BJ (cell line): Measurements from ENCODE around the gene PHLPP1. TPM values are rescaled to one million over a fixed set of nuclear protein-coding genes. Genes with fewer than 3 reads are reported as not detected.
A peak's percentile ranks its signal among the peaks of the same experiment; 100 is the strongest.

Source experiments
- CTCF ChIA-PET: fragments of 350-600 bp; formaldehyde crosslinking; extraction: SDS; loops from one replicate; lab custom pipeline; 2021; ENCODE audit warnings: antibody characterized with exemption, inconsistent platforms; lab: Yijun Ruan, JAX
- POLR2A ChIA-PET: fragments of 300-600 bp; sonication (Branson Sonifier 250); formaldehyde crosslinking; extraction: SDS; loops from one replicate; lab custom pipeline; 2021; ENCODE audit warnings: antibody characterized with exemption; lab: Charles Lee
- DNase-seq: peaks from one replicate; pipeline ENCODE4 v3.0.0-alpha.2; 2011; ENCODE audit warnings: low read depth
- H3K27me3 ChIP-seq: 2 replicates; pipeline ENCODE4 v1.6.0; 2011; ENCODE audit warnings: low read length; ENCODE audit not compliant: control insufficient read depth, insufficient read depth
- H3K36me3 ChIP-seq: 2 replicates; pipeline ENCODE4 v1.5.1; 2011; ENCODE audit warnings: low read length; ENCODE audit not compliant: control insufficient read depth, insufficient read depth
- H3K4me3 ChIP-seq: 2 replicates; pipeline ENCODE4 v1.5.1; 2011; ENCODE audit warnings: low read depth, mild to moderate bottlenecking, control low read depth, low read length
- CTCF ChIP-seq: IDR thresholded peaks from 2 replicates; pipeline ENCODE4 v1.5.1; 2011; ENCODE audit warnings: low read depth, mild to moderate bottlenecking, control low read depth, inconsistent platforms, low read length, moderate library complexity; ENCODE audit not compliant: insufficient read depth
- polyA plus RNA-seq: library from polyadenylated mRNA; depleted of rRNA; stranded (reverse); fragments of >200 nt; gene quantifications from 2 replicates; pipeline ENCODE4 v1.2.3, GENCODE V29; 2011

The PHLPP1 gene
- polyA plus RNA-seq, 1 experiment, result 4.0 TPM

- Histone ChIP-seq H3K4me3 (no peak overlapping the region), H3K36me3 (no peaks in the 10 kb centered on the region), H3K27me3 (no peaks in the 10 kb centered on the region)
- ChIA-PET POLR2A (interaction anchor here (0.5 kb wide), 1 partner anchor 9 kb away, joined by 5 read pairs; no protein-coding TSS in a partner anchor), CTCF (interaction anchor here (0.7 kb wide), 1 partner anchor 162 kb away, joined by 3 read pairs; no protein-coding TSS in a partner anchor)
- DNase-seq, result no peak
- no peak for TF ChIP-seq CTCF
These were observed 69.6 kb downstream of the PHLPP1 start for GRCh38 chr18:62784966-62785413.

- ChIA-PET CTCF (no interaction called here), POLR2A (no interaction called here)
- TF ChIP-seq CTCF, result no peak
- no peaks in the 10 kb centered on the region for H3K36me3 ChIP-seq
- DNase-seq, result no peak
- H3K4me3 ChIP-seq, result no peak overlapping the region
- H3K27me3 ChIP-seq, result no peaks in the 10 kb centered on the region
These were observed 71.3 kb downstream of the PHLPP1 start for GRCh38 chr18:62786689-62787088.

- Histone ChIP-seq H3K4me3 (no peak overlapping the region), H3K36me3 (no peaks in the 10 kb centered on the region), H3K27me3 (no peaks in the 10 kb centered on the region)
- no peak for TF ChIP-seq CTCF
- CTCF ChIA-PET, result no interaction called here
- DNase-seq, result no peak
- POLR2A ChIA-PET, result no interaction called here
These were observed 72.8 kb downstream of the PHLPP1 start for GRCh38 chr18:62788111-62788510.

GRCh38 chr18:62788876-62789275 lies 73.5 kb downstream of the PHLPP1 start:
- H3K36me3 ChIP-seq, result no peaks in the 10 kb centered on the region
- DNase-seq, result no peak
- no peak overlapping the region for H3K4me3 ChIP-seq
- TF ChIP-seq CTCF, result no peak
- no peaks in the 10 kb centered on the region for H3K27me3 ChIP-seq
- POLR2A ChIA-PET, result no interaction called here
- CTCF ChIA-PET, result no interaction called here

GRCh38 chr18:62790871-62791772 lies 75.8 kb downstream of the PHLPP1 start:
- no peaks in the 10 kb centered on the region for H3K36me3 ChIP-seq
- CTCF ChIA-PET, result interaction anchor here (0.8 to 1.2 kb wide), 4 partner anchors 8 to 191 kb away, joined by 3 to 4 read pairs (median 4); no protein-coding TSS in a partner anchor
- no peaks in the 10 kb centered on the region for H3K27me3 ChIP-seq
- peak; percentile 31 for DNase-seq
- TF ChIP-seq CTCF, result no peak
- no peak overlapping the region for H3K4me3 ChIP-seq
- POLR2A ChIA-PET, result no interaction called here
